NCI-H82 treated with DMSO at 0.1 percent for 48 hours (cell line): Measurements from ENCODE around the gene LRP11.
"Not testable (repeated sequence)": the region's sequence is repeated elsewhere in the genome, so short reads cannot be mapped to it uniquely, and the experiment has no call there.

Source experiments
- DNase-seq: peaks from one replicate; lab custom pipeline; 2025; ENCODE audit not compliant: unreplicated experiment; lab: John Stamatoyannopoulos, UW

Gene LRP11

DNA sequence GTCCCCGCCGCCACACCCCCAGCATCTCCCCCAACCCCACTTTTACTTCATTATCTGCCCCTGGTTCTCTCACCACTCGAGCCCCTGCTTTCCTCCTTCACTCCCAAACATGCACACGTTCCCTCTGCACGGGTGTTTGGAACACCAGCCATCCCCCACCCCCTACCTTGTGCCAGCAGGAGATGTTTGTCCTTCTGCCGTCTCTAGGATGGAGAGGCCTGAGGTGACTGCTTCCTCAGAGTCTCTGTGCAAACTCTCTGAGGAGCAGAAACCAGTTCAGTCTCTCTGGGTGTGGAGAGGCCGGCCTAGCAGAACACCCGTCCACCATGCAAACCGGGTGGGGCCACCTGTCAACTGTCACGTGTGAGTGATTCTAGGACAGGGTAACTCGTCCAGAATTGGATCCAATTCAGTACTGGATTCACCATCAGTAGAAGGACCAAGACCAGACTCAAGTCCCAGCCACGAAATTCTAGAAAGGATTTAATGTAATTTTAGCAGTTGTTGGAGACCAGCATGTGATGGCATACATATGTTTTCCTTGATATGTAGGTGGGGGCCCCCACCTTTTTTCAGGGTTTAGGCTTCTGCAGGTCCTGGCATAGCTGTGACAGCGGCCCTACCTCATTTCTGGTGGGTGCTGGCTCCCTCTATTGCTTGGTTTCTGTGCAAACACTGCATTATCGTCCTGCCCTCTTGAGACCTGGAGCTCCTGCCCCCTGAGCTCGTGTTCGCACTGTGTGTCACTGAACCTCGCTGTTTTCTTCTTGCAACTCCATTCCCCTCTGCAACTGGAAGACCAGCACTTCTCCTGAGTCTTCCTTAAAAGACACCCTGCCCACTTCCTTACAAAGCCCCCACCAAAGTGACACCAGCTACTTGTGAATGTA is 33.9 kb upstream of the LRP11 start, which contains the start of gene RAET1E:
RAET1E (minus strand) TSS at position 259 of the 890 bp plus-strand sequence. CDS start 7,212 bp downstream, outside the sequence.
- DNase-seq, result no peak

DNA sequence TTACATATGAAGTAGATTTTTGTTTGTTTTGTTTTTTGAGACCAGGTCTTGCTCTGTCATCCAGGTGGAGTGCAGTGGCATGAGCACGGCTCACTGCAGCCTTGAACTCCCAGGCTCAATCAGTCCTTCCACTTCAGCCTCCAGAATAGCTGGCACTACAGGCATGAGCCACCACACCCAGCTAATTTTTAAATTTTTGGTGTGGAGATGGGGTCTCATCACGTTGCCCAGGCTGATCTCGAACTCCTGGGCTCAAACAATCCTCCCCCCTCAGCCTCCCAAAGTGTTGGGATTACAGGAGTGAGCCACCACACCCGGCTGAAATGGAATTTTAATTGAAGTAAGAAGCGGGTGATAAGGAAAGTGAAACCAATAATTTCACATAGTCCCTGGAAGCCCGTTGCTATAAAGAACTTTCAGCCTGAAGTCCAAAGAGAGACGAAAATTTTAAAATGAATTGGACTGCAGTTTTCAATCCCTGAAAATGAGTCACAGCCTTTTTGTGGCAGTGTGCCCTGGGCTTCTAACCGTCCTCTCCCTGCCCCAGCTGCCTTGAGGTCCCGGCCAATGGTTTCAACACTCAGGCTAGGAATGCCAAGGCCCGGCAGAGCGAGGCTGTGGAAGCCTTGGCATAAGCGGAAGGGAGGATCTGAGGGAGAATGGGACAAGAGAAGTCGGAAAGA is 33.0 kb upstream of the LRP11 start:
- no peak for DNase-seq

DNA sequence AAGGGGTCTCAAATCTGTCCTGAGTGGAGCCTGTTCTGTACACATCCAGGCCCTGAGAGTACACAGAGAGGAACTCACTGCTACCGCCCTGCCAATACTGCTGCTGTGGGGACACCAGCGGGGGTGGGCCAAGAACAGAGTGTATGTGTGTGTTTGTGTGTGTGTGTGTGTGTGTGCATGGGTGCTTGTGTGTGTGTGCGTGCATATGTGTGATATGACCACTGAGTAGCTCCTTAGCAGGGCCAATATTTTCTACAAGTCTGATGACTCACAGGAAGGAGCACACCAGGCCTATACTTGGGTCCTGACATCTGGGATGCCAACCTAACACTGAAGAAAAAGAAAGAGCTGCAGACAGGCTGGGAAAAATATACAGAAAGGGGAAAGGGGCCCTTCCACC is 32.3 kb upstream of the LRP11 start:
- DNase-seq, result no peak

DNA sequence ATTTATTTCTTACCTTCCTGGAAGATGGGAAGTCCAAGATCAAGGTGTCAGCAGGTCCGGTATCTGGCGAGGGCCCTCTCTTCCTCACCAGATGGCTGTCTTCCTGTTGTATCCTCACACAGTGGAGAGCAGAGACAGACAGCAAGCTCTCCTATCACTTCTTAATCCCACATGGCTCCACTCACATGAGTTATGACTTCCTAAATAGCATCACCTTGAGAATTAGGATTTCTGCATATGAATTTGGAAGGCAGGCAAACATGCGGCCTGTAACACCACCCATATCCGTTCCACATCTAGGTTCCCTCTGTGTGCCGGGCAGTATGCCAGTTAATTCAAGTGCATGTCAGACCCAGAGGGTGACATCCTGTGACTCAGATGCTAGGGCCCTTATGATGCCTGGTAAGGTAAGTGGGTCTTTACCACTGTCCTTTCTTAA is 31.7 kb upstream of the LRP11 start:
- no peak for DNase-seq

DNA sequence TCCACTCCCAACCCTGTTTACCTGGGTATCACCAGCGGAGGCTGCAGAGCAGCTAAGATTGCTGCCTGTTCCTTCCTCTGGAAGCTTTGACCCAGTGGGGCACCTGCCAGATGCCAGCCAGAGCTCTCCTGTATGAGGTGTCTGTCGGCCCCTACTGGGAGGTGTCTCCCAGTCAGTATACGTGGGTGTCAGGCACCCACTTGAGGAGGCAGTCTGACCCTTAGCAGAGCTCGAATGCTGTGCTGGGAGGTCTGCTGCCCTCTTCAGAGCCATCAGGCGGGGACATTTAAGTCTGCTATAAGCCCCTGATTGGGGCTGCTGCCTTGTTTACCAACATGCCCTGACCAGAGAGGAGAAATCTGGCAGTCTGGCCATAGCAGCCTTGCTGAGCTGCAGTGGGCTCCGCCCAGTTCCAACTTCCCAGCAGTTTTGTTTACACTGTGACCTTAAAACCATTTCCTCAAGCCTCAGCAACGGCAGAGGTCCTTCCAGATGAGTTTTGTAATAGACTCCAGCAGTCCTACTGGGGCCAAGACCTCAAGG is 31.0 kb upstream of the LRP11 start:
- DNase-seq, result no peak

DNA sequence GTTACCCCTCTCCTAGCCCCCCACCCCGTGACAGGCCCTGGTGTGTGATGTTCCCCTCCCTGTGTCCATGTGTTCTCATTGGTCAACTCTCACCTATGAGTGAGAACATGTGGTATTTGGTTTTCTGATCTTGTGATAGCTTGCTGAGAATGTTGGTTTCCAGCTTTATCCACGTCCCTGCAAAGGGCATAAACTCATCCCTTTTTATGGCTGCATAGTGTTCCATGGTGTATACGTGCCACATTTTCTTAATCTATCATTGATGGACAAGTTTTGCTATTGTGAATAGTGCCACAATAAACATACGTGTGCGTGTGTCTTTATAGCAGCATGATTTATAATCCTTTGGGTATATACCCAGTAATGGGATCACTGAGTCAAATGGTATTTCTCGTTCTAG is 27.7 kb upstream of the LRP11 start:
- DNase-seq, result not testable (repeated sequence)

DNA sequence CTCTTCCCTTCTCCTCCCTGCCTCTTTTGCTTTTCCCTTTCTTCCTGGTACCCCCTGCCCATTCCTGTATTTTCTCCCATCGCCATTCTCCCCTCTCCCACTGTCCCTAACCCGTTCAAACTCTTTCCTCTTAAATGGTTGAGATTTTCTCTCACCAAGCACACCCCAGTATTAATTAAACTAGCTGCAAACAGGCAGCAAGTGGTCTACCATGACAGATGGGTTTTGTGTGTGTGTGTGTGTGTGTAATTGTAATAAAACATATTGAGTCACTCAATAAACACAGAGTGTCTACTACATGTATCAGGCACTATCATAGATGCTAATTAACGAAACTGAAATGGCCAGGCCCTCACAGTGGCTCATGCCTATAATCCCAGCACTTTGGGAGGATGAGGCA is 27.1 kb upstream of the LRP11 start:
- DNase-seq, result no peak

DNA sequence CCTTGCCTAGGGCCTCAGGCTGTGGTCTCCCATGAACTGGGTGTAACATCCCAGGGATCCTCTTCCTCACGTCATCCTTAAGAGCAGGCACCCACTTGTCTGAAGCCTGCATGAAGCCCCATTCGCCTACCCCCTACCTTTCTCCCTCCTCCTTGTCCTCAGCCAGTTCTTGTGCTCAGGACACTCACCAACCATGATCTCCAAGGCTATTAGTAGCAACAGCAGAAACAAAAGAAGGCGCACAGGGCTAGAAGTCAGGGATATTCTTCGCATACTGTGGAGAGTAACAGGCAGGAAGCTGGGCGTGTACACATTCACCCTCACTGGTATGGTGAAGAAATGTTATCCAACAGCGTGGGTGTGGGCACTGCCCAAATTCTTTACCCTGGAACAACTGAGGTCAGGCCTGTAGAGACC is 26.5 kb upstream of the LRP11 start:
- no peak for DNase-seq

DNA sequence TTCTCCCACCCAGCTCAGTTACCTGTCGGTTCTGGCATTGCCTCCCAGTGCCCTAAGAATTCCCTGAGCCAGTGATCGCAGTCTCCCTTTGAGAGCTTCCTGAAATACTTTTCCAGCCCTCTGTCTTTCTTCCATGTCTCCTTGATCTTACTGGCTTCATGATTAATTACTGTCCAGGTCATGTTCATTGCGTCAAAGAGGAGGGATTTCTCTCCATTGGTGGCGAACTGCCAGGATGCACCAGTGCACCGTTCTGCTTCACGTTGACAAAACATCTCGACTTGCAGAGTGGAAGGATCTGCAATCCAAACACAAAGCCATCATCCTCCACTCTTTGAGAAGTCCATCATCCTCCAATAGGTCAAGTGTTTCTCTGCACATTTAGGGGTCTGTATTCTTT is 25.2 kb upstream of the LRP11 start:
- DNase-seq, result no peak

DNA sequence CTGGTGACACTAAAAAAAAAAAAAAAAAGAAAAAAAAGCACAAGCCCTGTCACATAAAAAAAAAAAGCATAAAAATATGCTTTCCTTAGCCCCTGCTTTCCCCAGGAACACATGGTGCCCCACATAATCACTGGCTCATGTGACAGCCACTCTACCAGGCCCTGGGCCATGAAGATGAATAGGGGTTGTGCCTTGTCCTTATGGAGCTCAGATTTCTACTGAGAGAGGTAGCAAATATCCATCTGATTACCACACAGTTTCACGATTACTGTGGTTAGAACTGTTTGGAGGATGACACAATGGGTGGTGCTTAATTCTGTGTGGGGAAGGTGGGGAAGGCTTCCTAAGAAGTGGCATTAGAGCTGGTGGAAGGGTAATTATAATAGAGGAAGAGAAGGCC is 24.5 kb upstream of the LRP11 start:
- DNase-seq, result no peak

DNA sequence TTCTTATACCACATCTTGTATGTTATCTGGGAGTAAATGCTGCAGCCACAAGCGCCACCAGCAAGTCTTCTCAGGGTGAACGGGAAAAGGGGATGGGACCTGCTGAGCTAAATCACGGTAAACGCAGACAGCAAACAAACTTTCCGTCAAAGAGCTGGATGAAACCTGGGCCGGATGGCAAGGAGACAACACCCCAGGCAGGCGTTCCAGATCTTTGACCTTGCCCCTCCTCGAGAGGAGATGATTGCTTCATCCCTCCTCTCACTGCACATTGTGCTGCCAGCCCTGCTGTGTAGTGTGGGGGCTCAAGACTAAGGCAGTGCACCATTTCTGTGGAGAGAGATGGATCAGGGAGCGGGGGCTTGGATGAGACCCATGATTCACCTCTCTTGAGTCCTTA is 23.9 kb upstream of the LRP11 start:
- DNase-seq, result no peak

DNA sequence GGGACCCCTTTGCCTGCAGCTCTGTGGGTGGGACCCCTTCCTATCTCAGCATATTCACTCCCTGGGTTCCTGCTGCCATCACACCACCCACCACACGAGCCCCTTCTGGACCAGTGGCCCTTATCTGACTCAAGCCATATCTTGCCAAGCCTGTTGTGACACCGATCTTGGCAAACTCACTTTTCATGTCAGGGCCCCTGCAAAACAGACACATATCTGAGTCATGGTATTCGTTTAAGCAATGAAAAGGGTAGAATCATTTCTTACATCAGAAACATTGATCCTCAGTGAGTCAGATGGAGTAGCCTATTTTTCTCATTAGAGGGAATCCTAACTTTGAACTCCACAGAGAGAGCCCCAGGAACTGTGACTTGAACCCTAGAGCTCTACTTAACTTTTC is 23.2 kb upstream of the LRP11 start:
- DNase-seq, result no peak

DNA sequence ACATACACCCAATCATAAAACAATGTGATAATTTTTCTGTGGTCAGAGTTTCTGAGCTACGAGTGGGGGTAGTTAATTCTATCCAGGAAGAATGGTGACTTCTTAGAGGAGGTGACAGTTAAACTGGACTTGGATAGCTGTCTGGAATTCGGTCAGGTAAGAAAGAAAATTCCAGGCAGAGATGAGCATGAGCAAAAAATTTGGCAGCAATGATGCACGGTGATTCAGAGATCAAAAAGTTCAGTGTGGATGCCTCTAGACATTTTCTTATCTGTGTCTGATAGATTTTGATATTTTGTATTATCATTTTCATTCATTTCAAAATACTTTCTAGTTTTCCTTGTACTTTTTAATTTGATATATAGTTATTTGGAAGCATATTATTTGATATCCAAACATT is 21.7 kb upstream of the LRP11 start:
- no peak for DNase-seq

DNA sequence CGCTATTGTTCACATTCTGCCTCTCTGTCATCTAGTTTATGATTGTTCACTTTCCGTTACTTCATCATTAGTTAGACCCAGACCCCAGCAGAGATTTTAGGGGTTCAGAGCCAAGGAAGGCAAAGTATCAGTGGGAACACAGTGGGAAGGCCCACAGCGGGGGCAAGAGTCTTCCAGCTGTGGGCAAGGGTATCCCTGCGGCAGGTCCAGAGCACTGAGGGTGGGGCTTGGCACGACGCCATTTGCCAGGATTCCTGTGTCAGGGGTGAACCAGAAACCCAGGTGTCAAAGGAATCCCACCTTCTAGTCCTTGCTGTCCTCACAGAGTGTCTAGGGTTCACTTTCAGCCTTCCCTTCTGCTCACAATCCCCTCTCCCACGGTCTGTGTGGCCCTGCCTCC is 20.5 kb upstream of the LRP11 start:
- no peak for DNase-seq

DNA sequence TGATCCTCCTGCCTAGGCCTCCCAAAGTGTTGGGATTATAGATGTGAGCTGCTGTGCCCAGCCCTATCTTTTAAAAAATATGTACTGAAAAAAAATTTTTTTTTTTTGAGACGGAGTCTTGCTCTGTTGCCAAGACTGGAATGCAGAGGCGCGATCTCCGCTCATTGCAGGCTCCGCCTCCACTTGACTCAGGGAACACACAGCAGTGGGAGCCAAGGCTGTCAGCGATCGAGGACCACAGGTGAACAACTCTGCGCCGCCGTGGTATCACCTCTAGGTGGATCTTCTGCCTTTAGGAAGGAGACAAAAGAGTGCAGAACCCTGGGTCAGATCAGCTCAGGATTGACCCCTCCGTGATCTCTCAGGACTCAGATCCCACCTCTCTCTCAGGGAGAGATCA is 20.1 kb upstream of the LRP11 start:
- no peak for DNase-seq

DNA sequence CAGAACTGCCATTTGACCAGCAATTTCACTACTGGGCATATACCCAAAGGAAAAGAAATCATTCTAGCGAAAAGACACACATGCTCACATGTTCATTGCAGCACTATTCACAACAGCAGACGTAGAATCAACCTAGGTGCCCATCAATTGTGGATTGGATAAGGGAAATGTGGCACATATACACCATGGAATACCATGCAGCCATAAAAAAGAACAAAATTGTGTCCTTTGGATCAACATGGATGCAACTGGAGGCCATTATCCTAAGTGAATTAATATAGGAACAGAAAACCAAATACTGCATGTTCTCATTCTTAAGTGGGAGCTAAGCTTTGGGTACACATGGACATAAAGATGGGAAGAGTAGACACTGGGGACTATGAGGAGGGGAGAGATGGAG is 17.7 kb upstream of the LRP11 start:
- no peak for DNase-seq

DNA sequence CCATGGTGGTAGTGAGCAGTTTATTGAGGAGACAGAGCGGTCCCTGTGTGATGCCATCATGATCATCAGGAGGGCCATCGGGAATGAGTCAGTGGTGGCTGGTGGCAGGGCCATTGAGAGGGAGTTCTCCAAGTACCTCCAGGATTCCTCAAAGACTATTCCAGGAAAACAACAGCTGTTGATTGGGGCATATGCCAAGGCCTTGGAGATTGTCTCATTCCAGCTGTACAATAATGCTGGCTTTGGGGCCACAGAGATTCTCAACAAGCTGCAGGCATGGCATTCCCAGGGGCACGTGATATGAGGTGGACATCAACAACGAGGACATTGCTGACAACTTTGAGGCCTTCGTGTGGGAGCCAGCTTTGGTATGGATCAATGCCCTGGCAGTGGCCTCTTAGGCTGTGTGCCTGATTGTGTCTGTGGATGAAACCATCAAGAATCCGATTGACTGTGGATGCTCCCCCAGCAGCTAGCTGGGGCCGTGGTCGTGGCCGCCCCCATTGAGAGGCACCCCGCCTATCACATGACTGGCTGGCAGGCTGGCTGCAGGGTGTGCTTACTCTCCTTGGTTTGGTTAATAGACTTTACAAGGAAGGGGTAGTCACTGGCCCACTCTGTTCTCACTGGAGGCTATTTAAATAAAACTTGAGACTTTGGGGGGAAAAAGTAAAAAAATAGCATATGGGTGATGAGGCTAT is 17.1 kb upstream of the LRP11 start:
- DNase-seq, result no peak

DNA sequence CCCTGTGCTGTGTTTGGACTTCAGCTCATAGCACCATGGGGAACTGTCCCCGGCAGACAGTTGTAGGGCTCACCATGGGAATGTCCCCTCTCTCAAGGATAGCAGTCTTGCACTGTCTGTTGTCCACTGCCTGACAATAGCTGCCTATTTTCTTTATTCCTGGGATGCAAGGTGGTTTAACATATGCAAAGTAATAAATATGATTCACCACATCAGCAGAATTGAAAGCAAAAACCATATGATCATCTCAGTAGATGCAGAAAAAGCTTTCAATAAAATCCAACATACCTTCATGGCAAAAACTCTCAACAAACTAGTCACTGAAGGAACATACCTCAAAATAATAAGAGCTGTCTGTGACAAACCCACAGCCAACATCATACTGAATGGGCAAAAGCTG is 13.5 kb upstream of the LRP11 start:
- no peak for DNase-seq

DNA sequence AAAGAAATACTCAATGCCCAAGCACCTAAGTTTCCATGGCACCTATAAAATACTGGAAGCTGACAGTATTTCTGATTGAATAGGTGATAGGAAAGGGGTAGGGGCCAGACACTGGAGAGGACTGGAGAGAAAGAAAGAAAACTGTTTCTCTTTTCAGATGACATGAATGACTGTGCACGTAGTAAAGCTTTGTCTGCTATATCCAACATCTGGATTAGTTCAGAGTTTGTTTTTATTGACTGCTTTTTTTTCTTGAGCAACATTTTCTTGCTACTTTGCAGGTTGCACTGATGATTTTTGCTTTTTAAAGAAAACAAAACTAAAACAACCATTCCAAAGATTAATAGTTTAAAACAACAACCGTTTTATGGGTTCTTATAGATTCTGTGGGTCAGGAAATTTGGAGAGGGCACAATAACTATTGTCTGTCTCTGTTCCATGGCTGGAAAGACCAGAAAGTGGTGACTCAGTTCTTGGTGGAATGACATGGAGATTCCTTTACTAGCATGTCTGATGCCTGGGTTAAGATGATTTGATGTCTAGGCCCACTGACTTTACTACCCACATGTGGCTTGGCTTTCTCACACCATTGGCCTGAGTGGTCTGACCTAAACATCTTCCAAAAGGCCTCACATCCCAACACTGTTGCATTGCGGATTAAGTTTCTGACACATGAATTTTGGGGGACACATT is 12.2 kb upstream of the LRP11 start:
- no peak for DNase-seq

DNA sequence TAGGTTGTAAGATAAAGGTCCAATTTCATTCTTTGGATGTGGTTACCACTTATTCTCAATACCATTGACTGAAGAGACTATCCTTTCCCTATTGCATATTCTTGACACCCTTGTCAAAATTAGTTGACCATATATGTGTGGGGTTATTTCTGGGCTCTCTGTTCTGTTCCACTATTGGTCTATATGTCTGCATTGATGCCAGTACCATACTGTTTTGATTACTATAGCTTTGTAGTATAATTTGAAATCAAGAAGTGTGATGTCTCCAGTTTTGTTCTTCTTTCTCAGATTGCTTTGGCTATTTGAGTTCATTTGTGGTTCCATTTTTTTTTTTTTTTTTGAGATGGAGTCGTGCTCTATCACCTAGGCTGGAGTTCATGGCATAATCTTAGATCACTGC is 8.1 kb upstream of the LRP11 start:
- DNase-seq, result no peak

DNA sequence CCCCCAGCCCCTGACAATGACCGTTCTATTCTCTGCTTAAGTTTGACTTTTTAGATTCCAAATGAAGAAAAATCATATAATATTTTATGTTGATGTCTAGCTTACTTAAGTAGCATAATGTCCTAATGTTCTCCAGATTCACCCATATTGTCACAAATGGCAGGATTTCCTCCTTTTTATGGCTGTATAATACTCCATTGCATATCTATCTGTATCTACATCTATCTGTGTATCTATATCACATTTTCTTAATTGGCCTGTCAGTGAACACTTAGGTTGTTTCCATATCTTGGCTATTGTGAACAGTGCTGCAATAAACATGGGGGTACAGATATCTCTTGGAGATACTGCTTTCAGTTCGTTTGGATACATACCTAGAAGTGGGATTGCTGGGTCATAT is 7.0 kb upstream of the LRP11 start:
- no peak for DNase-seq
